HepG2 (cell line): ENCODE measurements around the gene HSD17B8. TPM values are rescaled to one million over a fixed set of nuclear protein-coding genes. Genes with fewer than 3 reads are reported as not detected.
A peak's percentile ranks its signal among the peaks of the same experiment; 100 is the strongest.

Experiments
- CREM ChIP-seq, 2 experiments: sonication (generic) in 1 of 2; formaldehyde crosslinking in 1 of 2; IDR thresholded peaks; 2 replicates each; pipeline versions ENCODE4 v1.4.0 to v1.6.1; 2016 to 2020; ENCODE audit warnings: antibody characterized with exemption in 1 of 2, mild to moderate bottlenecking in 1 of 2, missing genetic modification reagents in 1 of 2
- EP300 ChIP-seq, 3 experiments: sonication (generic) in 1 of 3; formaldehyde crosslinking in 1 of 3; IDR thresholded peaks; 2 replicates each; pipeline versions ENCODE4 v1.5.1 to v1.6.1; 2011 to 2020; ENCODE audit warnings: low read depth in 2 of 3, low read length in 2 of 3, borderline replicate concordance in 1 of 3, improper control_type of control experiment in 1 of 3, mild to moderate bottlenecking in 1 of 3, missing genetic modification reagents in 1 of 3, moderate library complexity in 1 of 3
- GPN1 ChIP-seq: sonication (generic); formaldehyde crosslinking; IDR thresholded peaks from 2 replicates; pipeline ENCODE4 v1.5.1; 2020; ENCODE audit warnings: missing genetic modification reagents, borderline replicate concordance
- HOXA3 ChIP-seq: sonication (generic); formaldehyde crosslinking; IDR thresholded peaks from 2 replicates; pipeline ENCODE4 v1.5.0; 2020; ENCODE audit warnings: missing genetic modification reagents
- ISL2 ChIP-seq: sonication (generic); formaldehyde crosslinking; IDR thresholded peaks from 2 replicates; pipeline ENCODE4 v1.5.0; 2020; ENCODE audit warnings: missing genetic modification reagents
- MBNL3 ChIP-seq: fragments of 250-450 bp; sonication (Bioruptor Pico); conservative IDR thresholded peaks from 2 replicates; pipeline ENCODE4 v1.8.0; 2022; ENCODE audit warnings: mild to moderate bottlenecking, inconsistent platforms
- MLLT10 ChIP-seq: sonication (generic); formaldehyde crosslinking; IDR thresholded peaks from 2 replicates; pipeline ENCODE4 v1.4.0; 2020; ENCODE audit warnings: missing genetic modification reagents
- MTA3 ChIP-seq: sonication (generic); formaldehyde crosslinking; IDR thresholded peaks from 2 replicates; pipeline ENCODE4 v1.4.0; 2020; ENCODE audit warnings: missing genetic modification reagents
- NFKBIZ ChIP-seq: IDR thresholded peaks from 2 replicates; pipeline ENCODE4 v1.6.1; 2018; ENCODE audit warnings: missing genetic modification reagents, missing compliant biosample characterization
- NR2F6 ChIP-seq, 2 experiments: IDR thresholded peaks; 2 replicates each; pipeline ENCODE4 v1.6.1; 2016; ENCODE audit warnings: antibody characterized with exemption in 1 of 2, mild to moderate bottlenecking in 1 of 2
- RORA ChIP-seq: sonication (generic); formaldehyde crosslinking; IDR thresholded peaks from 2 replicates; pipeline ENCODE4 v1.5.0; 2020; ENCODE audit warnings: mild to moderate bottlenecking, missing genetic modification reagents, moderate library complexity
- SOX13 ChIP-seq, 3 experiments: fragments of 450-650 bp in 1 of 3; sonication (generic) in 1 of 3; formaldehyde crosslinking in 1 of 3; IDR thresholded peaks in 2 of 3; conservative IDR thresholded peaks in 1 of 3; 2 replicates each; pipeline versions ENCODE4 v1.5.0 to v1.6.1; 2016 to 2020; ENCODE audit warnings: antibody characterized with exemption in 1 of 3, mild to moderate bottlenecking in 1 of 3, missing compliant biosample characterization in 1 of 3, missing genetic modification reagents in 1 of 3, moderate library complexity in 1 of 3
- SRF ChIP-seq: IDR thresholded peaks from 2 replicates; pipeline ENCODE4 v1.6.1; 2011; ENCODE audit warnings: mild to moderate bottlenecking, low read depth, low read length, moderate library complexity
- STAG1 ChIP-seq: sonication (generic); formaldehyde crosslinking; IDR thresholded peaks from 2 replicates; pipeline ENCODE4 v1.4.0; 2020; ENCODE audit warnings: missing genetic modification reagents
- ZBTB21 ChIP-seq: sonication (generic); formaldehyde crosslinking; IDR thresholded peaks from 2 replicates; pipeline ENCODE4 v1.4.0; 2020; ENCODE audit warnings: missing genetic modification reagents
- ZFP36L2 ChIP-seq: sonication (generic); formaldehyde crosslinking; IDR thresholded peaks from 2 replicates; pipeline ENCODE4 v1.4.0; 2020; ENCODE audit warnings: missing genetic modification reagents
- ZFP82 ChIP-seq: sonication (generic); formaldehyde crosslinking; IDR thresholded peaks from 2 replicates; pipeline ENCODE4 v1.5.1; 2020; ENCODE audit warnings: mild to moderate bottlenecking, missing genetic modification reagents, borderline replicate concordance
- ZMAT5 ChIP-seq: sonication (generic); formaldehyde crosslinking; IDR thresholded peaks from 2 replicates; pipeline ENCODE4 v1.5.0; 2020; ENCODE audit warnings: mild to moderate bottlenecking, low read depth, missing genetic modification reagents, borderline replicate concordance
- ZNF230 ChIP-seq: sonication (generic); formaldehyde crosslinking; IDR thresholded peaks from 2 replicates; pipeline ENCODE4 v1.4.0; 2020; ENCODE audit warnings: mild to moderate bottlenecking, missing genetic modification reagents
- ZNF33B ChIP-seq: sonication (generic); formaldehyde crosslinking; IDR thresholded peaks from 2 replicates; pipeline ENCODE4 v1.5.1; 2020; ENCODE audit warnings: mild to moderate bottlenecking, missing genetic modification reagents
- ZNF354B ChIP-seq: sonication (generic); formaldehyde crosslinking; IDR thresholded peaks from 2 replicates; pipeline ENCODE4 v1.8.0; 2022; ENCODE audit warnings: mild to moderate bottlenecking, missing genetic modification reagents
- ZNF446 ChIP-seq: sonication (generic); formaldehyde crosslinking; IDR thresholded peaks from 2 replicates; pipeline ENCODE4 v1.5.0; 2020; ENCODE audit warnings: mild to moderate bottlenecking, missing genetic modification reagents
- ZNF501 ChIP-seq: sonication (generic); formaldehyde crosslinking; IDR thresholded peaks from 2 replicates; pipeline ENCODE4 v1.5.1; 2020; ENCODE audit warnings: mild to moderate bottlenecking, moderate library complexity, missing genetic modification reagents
- ZNF703 ChIP-seq: sonication (generic); formaldehyde crosslinking; IDR thresholded peaks from 2 replicates; pipeline ENCODE4 v1.5.1; 2020; ENCODE audit warnings: missing genetic modification reagents, mild to moderate bottlenecking, moderate library complexity, borderline replicate concordance
- ZNF740 ChIP-seq: sonication (generic); formaldehyde crosslinking; IDR thresholded peaks from 2 replicates; pipeline ENCODE4 v1.4.0; 2020; ENCODE audit warnings: missing genetic modification reagents
- ZZZ3 ChIP-seq: sonication (generic); formaldehyde crosslinking; IDR thresholded peaks from 2 replicates; pipeline ENCODE4 v1.4.0; 2020; ENCODE audit warnings: missing genetic modification reagents, mild to moderate bottlenecking, borderline replicate concordance
- polyA plus RNA-seq, 8 experiments: library from polyadenylated mRNA; depleted of rRNA in 3 of 8; stranded (reverse) in 7 of 8; unstranded in 1 of 8; fragments of >200 nt; fragmentation: Illumina TruSeq in 4 of 8; extraction: Trizol in 4 of 8; gene quantifications; 2 replicates each; pipeline versions ENCODE4 v1.2.1 to v1.2.3, GENCODE V29; 2011 to 2016; ENCODE audit warnings: low read depth in 4 of 8, missing spikeins in 1 of 8, mixed read lengths in 1 of 8; ENCODE audit not compliant: insufficient read depth in 1 of 8
- total RNA-seq, 5 experiments: library from RNA; depleted of rRNA; stranded (reverse); fragments of >200 nt; fragmentation: Illumina TruSeq; extraction: Trizol; gene quantifications; 2 replicates each; pipeline ENCODE4 v1.2.3, GENCODE V29; 2016; ENCODE audit warnings: low read depth in 1 of 5
- TF ChIP-seq, protein P1 (sequence below): sonication (generic); formaldehyde crosslinking; IDR thresholded peaks from 2 replicates; pipeline ENCODE4 v1.9.0; 2022; ENCODE audit warnings: missing genetic modification reagents, mild to moderate bottlenecking, borderline replicate concordance

Gene HSD17B8
- total and polyA plus RNA-seq, 2 of the 13 experiments (the other 11 are each of a cell fraction or from before 2014, with no cell fraction given) = 12.6 to 20.1 TPM

DNA sequence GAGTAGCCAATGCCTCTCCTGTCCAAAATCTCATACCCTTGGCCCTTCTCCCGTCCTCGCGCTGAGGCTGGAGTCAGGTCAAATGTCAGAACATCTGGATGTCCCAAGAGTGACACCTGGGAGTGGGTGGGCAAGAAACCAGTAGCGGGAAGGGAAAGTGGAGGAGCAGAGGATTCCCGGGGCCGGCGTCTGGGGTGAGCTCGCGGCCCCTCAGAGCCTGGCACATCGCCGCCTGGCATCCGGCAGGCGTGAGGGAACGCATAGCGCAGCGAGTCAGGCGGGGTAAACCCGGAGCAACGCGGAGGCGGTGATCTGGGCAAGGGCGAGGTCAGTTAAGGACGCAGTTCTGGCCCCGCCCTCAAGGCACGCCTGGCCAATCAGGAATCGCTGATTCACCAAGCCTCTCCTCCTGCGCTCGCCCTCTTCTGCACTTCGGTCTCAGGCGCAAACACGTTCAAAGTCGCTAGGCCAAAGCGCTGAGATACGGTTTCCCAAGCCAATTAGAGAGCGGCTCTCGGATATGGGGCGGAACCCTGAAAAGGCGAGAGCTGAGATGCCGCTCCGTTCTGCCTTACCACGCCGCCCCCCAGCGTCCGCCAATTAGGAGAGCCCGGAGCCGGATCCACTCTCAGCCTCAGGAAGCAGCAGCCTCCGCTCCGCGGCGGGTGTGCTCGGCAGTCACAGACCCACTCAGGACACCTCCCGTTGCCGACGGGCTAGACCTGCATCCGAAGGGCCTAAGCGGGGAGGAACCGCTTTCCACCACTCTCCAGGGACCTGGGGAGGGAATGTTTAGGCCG is 44.7 kb downstream of the HSD17B8 start (continued):
- no peak for TF ChIP-seq MLLT10 (CRISPR knock-in tag)
- TF ChIP-seq NR2F6 (IDR thresholded peaks at IDR 0.05) = 0 out of 2 replicates have a peak, but pooled peaks have one; percentile 11
- TF ChIP-seq NR2F6 (CRISPR knock-in tag; IDR thresholded peaks at IDR 0.05) = peak; percentile 52
- 0 out of 2 replicates have a peak, but pooled peaks have one; percentile 28 for TF ChIP-seq ZBTB21 (CRISPR knock-in tag)
- 0 out of 2 replicates have a peak, but pooled peaks have one; percentile 29 for TF ChIP-seq NFKBIZ (CRISPR knock-in tag)
- peak; percentile 93; the same call in 1 of the 2 replicates for TF ChIP-seq ZNF501 (CRISPR knock-in tag)
- no peak for TF ChIP-seq ZMAT5 (CRISPR knock-in tag)
- no peak for TF ChIP-seq ZFP36L2 (CRISPR knock-in tag)
- TF ChIP-seq HOXA3 (CRISPR knock-in tag) = peak; percentile 70
- TF ChIP-seq ZNF354B (CRISPR knock-in tag) = no peak; the same call in 1 of the 2 replicates
- peak; percentile 57 for TF ChIP-seq SRF
- TF ChIP-seq ZNF740 (CRISPR knock-in tag) = no peak
- no peak for TF ChIP-seq SOX13 (IDR thresholded peaks at IDR 0.05)
- peak in 1 of 2 experiments; percentile 68; a peak in 3 of 4 replicates for TF ChIP-seq SOX13 (CRISPR knock-in tag; conservative IDR thresholded peaks at IDR 0.05 in 1 of 2, IDR thresholded peaks at IDR 0.05 in 1 of 2)
- TF ChIP-seq ZNF33B = no peak; the same call in 1 of the 2 replicates
- 0 out of 2 replicates have a peak, but pooled peaks have one; percentile 21 for TF ChIP-seq ISL2 (CRISPR knock-in tag)
- TF ChIP-seq ZNF446 (CRISPR knock-in tag) = no peak; the same call in 1 of the 2 replicates
- peak; percentile 59 for TF ChIP-seq CREM (IDR thresholded peaks at IDR 0.05)
- no peak for TF ChIP-seq CREM (CRISPR knock-in tag; IDR thresholded peaks at IDR 0.05)
- TF ChIP-seq GPN1 = no peak; the same call in 1 of the 2 replicates
- TF ChIP-seq ZZZ3 (CRISPR knock-in tag) = 0 out of 2 replicates have a peak, but pooled peaks have one; percentile 40
- TF ChIP-seq STAG1 (CRISPR knock-in tag) = 0 out of 2 replicates have a peak, but pooled peaks have one; percentile 17
- TF ChIP-seq EP300 (IDR thresholded peaks at IDR 0.05; ENCODE audit: low read depth in 2 of 2, low read length in 2 of 2) = no peak
- TF ChIP-seq EP300 (CRISPR knock-in tag; IDR thresholded peaks at IDR 0.05; ENCODE audit: borderline replicate concordance) = no peak
- no peak for TF ChIP-seq MBNL3 (CRISPR knock-in tag)
- peak; percentile 77; the same call in 1 of the 2 replicates for TF ChIP-seq ZNF230 (CRISPR knock-in tag)
- TF ChIP-seq, protein P1, sequence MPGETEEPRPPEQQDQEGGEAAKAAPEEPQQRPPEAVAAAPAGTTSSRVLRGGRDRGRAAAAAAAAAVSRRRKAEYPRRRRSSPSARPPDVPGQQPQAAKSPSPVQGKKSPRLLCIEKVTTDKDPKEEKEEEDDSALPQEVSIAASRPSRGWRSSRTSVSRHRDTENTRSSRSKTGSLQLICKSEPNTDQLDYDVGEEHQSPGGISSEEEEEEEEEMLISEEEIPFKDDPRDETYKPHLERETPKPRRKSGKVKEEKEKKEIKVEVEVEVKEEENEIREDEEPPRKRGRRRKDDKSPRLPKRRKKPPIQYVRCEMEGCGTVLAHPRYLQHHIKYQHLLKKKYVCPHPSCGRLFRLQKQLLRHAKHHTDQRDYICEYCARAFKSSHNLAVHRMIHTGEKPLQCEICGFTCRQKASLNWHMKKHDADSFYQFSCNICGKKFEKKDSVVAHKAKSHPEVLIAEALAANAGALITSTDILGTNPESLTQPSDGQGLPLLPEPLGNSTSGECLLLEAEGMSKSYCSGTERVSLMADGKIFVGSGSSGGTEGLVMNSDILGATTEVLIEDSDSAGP = peak; percentile 74
- no peak for TF ChIP-seq ZFP82 (CRISPR knock-in tag)
- no peak; the same call in 1 of the 2 replicates for TF ChIP-seq ZNF703 (CRISPR knock-in tag)
- TF ChIP-seq RORA = no peak
- TF ChIP-seq MTA3 = no peak
